HG03442 (cell line): ENCODE results near the gene HABP2.

Experiments used
- ATAC-seq: cut with Tn5 transposase; IDR thresholded peaks from one replicate; pipeline ENCODE4 v1.9.1; 2021; ENCODE audit warnings: mild to moderate bottlenecking, moderate library complexity; ENCODE audit not compliant: unreplicated experiment

Gene HABP2

DNA sequence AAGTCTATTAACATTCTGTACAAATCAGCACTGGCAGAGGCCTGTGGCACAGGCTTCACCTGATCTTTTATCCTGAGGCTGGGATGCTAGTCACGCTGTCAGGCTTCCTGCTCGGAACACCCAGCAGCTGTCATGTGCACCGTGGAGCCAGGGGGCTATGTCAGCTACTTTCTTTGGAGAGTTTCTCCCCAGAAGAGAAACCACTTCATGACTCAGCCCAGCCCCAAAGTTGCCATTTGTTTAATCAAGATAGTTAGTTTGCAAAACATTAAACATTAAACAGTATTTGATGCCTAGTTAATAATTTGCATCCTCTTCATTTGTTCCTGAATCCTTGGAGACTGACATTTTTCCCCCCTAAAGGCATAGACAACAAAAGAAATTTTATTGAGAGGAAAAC, at the start of gene HABP2:
TSS of gene HABP2 (plus strand) at position 353 of the 400 bp plus-strand sequence. CDS start 69 bp downstream, outside the sequence.
- no peak for ATAC-seq

- ATAC-seq: no peak
Observed at GRCh38 chr10:113503930-113504329, 48.9 kb upstream of the HABP2 start.

DNA sequence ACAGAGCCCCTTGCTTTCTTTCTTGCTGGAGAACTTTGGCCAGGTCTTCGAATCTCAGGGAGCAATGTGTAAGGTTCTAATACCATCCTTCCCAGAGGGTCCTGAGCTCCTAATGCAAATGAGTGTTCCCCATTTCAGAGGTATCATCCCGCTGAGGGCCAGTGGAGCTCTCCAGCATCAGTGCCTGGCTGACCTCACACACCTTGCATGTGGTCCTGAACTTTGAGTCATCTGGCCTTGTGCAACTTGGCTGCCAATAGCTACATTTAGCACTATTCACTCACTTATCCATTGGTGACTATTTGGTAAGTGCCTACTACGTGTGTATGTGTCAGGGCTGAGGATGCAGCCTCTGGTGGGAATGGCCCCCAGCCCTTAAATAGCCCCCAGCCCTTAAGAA, 48.4 kb upstream of the HABP2 start:
- ATAC-seq: no peak

GRCh38 chr10:113506476-113506875, 46.4 kb upstream of the HABP2 start:
- no peak for ATAC-seq

DNA sequence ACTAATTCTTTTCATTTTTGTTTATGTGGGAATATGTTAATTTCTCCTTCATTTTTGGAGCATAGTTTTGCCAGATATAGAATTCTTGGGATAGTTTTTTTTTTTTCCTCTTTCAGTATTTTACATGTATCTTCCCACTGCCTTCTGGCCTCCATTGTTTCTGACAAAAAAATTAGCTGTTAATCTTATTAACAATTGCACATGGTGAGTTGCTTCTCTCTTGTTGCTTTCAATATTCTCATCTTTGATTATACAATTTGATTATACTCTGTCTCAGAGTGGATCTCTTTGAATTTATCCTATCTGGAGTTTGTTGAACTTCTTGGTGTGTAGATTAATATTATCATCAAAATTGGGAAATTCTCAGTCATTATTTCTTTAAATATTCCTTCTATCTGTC, 41.4 kb upstream of the HABP2 start:
- ATAC-seq: no peak

DNA sequence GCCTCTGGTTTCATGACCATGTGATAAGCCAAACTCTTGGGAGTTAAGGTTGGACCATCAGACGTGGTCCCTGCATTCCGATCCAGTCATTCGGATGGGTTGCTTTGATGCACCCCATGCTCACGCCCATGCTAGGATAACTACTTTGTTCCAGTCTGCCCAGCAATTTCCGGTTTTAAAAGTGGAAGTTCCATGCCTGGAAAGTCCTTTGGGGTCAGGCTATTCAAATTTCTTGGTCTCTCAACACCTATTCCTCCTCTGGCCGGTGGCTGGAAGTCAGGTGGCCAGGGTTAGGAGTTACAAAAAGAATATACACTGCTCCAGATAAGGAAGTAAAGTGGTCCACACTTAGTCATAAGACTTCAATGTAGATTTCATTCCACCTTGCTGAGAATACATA, 37.7 kb upstream of the HABP2 start:
- ATAC-seq: no peak

- no peak for ATAC-seq
Observed at GRCh38 chr10:113515601-113516000, 37.3 kb upstream of the HABP2 start.

- no peak for ATAC-seq
Observed at GRCh38 chr10:113516061-113516460, 36.8 kb upstream of the HABP2 start.

- no peak for ATAC-seq
Observed at GRCh38 chr10:113517165-113517900, 35.5 kb upstream of the HABP2 start.

- ATAC-seq: no peak
Observed at GRCh38 chr10:113517901-113518260, 35.0 kb upstream of the HABP2 start.

DNA sequence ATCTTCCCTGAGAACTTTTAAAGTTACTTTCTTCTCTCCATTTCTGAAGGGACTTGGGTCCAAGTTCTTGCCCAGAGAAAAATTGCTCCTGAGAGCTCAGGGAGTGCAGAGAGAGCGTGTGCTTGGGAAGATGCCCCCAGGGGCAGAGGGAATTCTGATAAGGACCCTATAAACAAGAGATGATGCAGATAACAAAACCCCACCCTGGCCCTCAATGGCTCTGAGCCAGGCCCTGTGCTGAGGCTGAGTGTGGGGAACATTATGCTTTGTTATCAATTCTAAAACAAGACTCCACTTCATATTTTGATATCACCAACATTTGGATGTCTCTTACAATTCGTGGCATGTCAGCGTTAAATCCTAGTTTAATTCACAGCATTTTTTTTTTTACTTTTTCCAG, 34.4 kb upstream of the HABP2 start:
- no peak for ATAC-seq

GRCh38 chr10:113518816-113519591, 33.8 kb upstream of the HABP2 start:
- ATAC-seq: no peak

DNA sequence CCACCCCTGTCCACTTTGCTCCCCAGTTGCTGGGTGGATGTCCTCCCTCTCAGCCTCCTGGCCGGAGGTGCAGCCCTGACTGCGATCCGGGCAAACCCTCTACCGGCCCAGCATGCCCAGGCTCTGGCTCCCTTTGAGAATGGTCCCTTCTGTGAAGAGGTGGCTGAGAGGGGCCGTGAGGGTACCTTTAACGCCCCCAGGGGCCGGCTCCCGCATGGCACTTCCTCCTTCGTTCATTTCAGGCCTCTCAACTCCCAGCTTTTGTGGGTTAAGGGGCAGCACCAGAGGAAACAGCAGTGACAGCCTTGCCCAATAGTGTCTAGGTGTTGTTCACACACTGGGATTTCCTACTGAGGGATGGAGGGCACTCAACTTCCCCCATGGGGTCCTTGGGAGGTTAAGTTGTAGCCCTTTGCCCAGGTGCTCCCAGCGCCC, 33.2 kb upstream of the HABP2 start:
- no peak for ATAC-seq

DNA sequence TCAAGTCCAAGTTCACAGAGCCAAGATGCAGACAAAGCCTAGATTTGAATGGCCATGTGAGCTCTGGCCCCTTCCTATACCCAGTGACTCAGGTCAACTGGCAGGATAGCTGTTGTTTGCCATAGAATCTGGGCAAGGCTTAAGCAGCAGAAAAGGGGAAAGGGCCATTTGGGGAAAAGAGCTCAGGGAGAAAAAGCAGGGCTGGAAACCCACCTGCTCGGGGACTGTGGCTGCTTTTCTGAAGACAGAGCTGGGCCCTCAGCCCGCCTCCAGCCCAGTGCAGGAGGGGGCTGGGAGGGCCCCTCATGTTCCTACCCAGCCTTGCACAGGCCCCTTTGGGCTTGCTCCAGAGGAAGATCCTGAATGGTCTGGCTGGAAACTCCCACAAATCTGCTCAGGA, 32.6 kb upstream of the HABP2 start:
- ATAC-seq: no peak

GRCh38 chr10:113520690-113521474, 32.0 kb upstream of the HABP2 start:
- peak; percentile 66 for ATAC-seq

DNA sequence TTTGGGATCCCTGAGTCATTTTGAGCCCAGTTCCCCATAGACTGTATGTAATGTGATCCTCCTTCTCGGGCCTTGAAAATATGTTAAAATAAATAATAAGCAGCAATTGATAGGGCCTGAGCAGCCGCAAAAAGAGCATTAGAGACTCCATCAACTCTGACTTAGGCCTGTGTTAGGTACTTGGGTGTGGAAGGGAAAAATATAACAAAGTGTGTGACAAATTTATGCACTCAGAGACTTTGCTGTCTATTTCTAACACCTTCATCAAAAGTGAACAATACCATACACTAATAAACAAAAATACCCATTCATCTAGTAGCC, 31.4 kb upstream of the HABP2 start:
- no peak for ATAC-seq

DNA sequence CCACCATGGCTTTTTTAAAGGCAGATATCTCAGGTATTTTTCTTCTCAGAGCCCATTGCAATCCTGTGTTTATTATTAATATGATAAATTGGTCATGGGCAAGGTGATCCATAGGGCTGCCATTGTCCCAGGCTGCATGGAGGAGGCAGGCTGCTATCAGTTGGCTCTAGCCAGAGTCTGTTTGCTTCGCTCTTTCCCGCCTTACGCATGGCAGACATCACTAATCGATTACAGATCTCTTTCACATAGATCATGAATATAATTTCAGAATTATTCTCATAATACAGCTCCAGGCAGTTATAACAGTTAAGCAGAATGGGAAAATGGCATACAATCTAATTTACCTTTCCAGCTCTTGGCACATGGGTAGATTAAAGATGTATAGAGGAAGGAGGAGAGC, 30.4 kb upstream of the HABP2 start:
- no peak for ATAC-seq

- ATAC-seq: no peak
Observed at GRCh38 chr10:113523071-113523470, 29.8 kb upstream of the HABP2 start.

- ATAC-seq: no peak
Observed at GRCh38 chr10:113523628-113524027, 29.2 kb upstream of the HABP2 start.

GRCh38 chr10:113524120-113524519, 28.7 kb upstream of the HABP2 start:
- ATAC-seq: no peak

DNA sequence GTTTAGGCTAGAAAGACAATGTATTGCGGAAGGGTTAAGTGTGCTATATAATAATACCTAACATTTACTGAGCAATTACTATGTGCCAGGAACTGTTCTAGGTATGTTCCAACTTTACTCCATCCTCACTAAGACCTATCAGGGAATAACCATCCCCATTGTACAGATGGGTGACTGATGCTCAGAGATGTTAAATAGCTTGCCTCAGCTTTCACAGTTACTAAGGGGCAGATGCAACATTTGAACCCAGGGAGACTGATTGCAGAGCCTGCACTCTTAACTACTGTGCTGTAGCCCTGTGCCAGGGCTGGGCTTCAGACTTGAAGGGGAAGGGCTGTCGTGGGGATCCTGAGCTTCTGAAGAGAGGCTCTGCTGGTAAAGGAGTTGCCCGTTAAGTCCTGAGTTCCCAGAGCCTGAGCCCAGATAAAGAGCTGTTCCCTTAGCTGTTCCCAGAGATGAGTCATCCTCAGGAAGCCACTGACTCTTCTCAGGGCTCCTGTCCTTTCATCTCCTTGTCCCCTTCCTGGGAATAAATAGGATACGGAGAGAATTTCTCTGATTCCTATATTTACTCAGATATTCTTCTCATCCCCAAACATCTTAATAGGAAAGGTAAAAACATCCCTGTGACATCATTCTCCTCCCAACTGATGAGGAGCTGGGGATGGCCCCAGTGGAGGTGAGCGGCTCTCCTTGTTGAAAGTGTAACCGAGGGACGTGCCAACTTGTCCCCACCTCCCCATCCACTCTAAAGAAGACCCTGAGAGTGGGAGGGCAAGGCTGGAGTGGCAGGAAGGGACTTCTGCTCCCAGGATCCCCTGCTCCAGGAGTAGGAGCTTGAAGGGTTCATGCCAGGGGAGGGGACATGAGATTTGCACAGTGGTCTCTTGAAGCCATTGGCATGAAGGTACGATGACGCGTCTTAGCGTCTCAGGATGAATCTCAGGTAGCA, 28.0 kb upstream of the HABP2 start:
- no peak for ATAC-seq
